ENCODE data around the gene LEMD2. TPM values are rescaled to one million over a fixed set of nuclear protein-coding genes. Genes with fewer than 3 reads are reported as not detected.

The LEMD2 gene
- total and polyA plus RNA-seq, 2 donors (not counting 3 experiments of a cell fraction or from before 2014, with no cell fraction given): 61.1 to 81.8 TPM

GRCh38 chr6:33765368-33765767 lies 23.6 kb downstream of the LEMD2 start:
- TF ChIP-seq EZH2 (IDR thresholded peaks at IDR 0.05; ENCODE audit: borderline replicate concordance, low read depth, low read length, severe bottlenecking) (no peak), JUN (IDR thresholded peaks at IDR 0.05; ENCODE audit: borderline replicate concordance, insufficient read depth, insufficient read length, low read depth) (no peak), MYC (IDR thresholded peaks at IDR 0.05; ENCODE audit: low read depth, low read length) (no peak), GATA2 (IDR thresholded peaks at IDR 0.05; ENCODE audit: insufficient read depth, insufficient read length, low read depth, low read length) (no peak), FOS (IDR thresholded peaks at IDR 0.05; ENCODE audit: borderline replicate concordance, insufficient read depth, low read length) (no peak), POLR2A (IDR thresholded peaks at IDR 0.05; ENCODE audit: low read depth, low read length) (no peak), POLR2AphosphoS5 (IDR thresholded peaks at IDR 0.05; ENCODE audit: insufficient read depth, low read depth, low read length) (no peak)
- TF ChIP-seq, protein P1, sequence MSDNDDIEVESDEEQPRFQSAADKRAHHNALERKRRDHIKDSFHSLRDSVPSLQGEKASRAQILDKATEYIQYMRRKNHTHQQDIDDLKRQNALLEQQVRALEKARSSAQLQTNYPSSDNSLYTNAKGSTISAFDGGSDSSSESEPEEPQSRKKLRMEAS (IDR thresholded peaks at IDR 0.05; ENCODE audit: insufficient read depth, insufficient read length): no peak
- TF ChIP-seq, protein P2, sequence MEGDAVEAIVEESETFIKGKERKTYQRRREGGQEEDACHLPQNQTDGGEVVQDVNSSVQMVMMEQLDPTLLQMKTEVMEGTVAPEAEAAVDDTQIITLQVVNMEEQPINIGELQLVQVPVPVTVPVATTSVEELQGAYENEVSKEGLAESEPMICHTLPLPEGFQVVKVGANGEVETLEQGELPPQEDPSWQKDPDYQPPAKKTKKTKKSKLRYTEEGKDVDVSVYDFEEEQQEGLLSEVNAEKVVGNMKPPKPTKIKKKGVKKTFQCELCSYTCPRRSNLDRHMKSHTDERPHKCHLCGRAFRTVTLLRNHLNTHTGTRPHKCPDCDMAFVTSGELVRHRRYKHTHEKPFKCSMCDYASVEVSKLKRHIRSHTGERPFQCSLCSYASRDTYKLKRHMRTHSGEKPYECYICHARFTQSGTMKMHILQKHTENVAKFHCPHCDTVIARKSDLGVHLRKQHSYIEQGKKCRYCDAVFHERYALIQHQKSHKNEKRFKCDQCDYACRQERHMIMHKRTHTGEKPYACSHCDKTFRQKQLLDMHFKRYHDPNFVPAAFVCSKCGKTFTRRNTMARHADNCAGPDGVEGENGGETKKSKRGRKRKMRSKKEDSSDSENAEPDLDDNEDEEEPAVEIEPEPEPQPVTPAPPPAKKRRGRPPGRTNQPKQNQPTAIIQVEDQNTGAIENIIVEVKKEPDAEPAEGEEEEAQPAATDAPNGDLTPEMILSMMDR (IDR thresholded peaks at IDR 0.05; ENCODE audit: extremely low read depth in 1 of 2, insufficient read depth in 1 of 2, low read depth in 1 of 2, low read length in 2 of 2): no peak
- Histone ChIP-seq H3K4me1 (ENCODE audit: control insufficient read depth, extremely low read depth, insufficient read depth, low read length) (peaks cover 11% of the 10 kb centered on the region), H3K9ac (replicated peaks; ENCODE audit: extremely low read depth, insufficient read depth, low read length) (no peak overlapping the region), H4K20me1 (replicated peaks; ENCODE audit: control insufficient read depth, extremely low read depth, insufficient read depth, low read length) (no peaks in the 10 kb centered on the region), H3K9me3 (replicated peaks; ENCODE audit: control insufficient read depth, insufficient read depth, low read length) (no peaks in the 10 kb centered on the region), H3K4me3 (replicated peaks in 1 of 3; ENCODE audit: insufficient read depth in 1 of 3, low read depth in 1 of 3, low read length in 3 of 3) (no peak overlapping the region), H2AFZ (ENCODE audit: low read depth, low read length) (no peak overlapping the region), H3K79me2 (ENCODE audit: control insufficient read depth, insufficient read depth, low read length) (no peaks in the 10 kb centered on the region), H3K4me2 (ENCODE audit: insufficient read depth, low read length) (no peak overlapping the region), H3K27ac (ENCODE audit: insufficient read depth, low read depth, low read length) (no peak overlapping the region), H3K27me3 (ENCODE audit: control insufficient read depth in 2 of 2, insufficient read depth in 2 of 2, low read length in 2 of 2) (no peaks in the 10 kb centered on the region), H3K9me1 (replicated peaks; ENCODE audit: control insufficient read depth, extremely low read depth, insufficient read depth, low read length) (no peaks in the 10 kb centered on the region), H3K36me3 (ENCODE audit: control insufficient read depth in 2 of 2, extremely low read depth in 1 of 2, insufficient read depth in 2 of 2, low read length in 2 of 2) (no peaks in the 10 kb centered on the region)
- intact Hi-C loops (cut with micrococcal nuclease): no loop called here
- FAIRE-seq (no peak), DNase-seq (ENCODE audit: low read depth, low spot score) (no peak)
- POLR2A ChIA-PET: no interaction called here
- CTCF ChIA-PET: interaction anchor here (9.0 kb wide), 1 partner anchor 262 kb away, joined by 286 read pairs; no protein-coding TSS in a partner anchor
- dilution Hi-C loops (cut with MboI; ENCODE audit: extremely low pct_ligation_motif_present, low sequenced_read_pairs): no loop called here
- BruUV-seq (replicated peaks): no TSS peak
